ENCODE data around the gene ADA. TPM values are rescaled to one million over a fixed set of nuclear protein-coding genes. Genes with fewer than 3 reads are reported as not detected.

The ADA gene
- total and polyA plus RNA-seq, 9 of the 15 experiments (the other 6 are each of a cell fraction or from before 2014, with no cell fraction given), result 2.4 to 26.1 (median 5.3) TPM

DNA sequence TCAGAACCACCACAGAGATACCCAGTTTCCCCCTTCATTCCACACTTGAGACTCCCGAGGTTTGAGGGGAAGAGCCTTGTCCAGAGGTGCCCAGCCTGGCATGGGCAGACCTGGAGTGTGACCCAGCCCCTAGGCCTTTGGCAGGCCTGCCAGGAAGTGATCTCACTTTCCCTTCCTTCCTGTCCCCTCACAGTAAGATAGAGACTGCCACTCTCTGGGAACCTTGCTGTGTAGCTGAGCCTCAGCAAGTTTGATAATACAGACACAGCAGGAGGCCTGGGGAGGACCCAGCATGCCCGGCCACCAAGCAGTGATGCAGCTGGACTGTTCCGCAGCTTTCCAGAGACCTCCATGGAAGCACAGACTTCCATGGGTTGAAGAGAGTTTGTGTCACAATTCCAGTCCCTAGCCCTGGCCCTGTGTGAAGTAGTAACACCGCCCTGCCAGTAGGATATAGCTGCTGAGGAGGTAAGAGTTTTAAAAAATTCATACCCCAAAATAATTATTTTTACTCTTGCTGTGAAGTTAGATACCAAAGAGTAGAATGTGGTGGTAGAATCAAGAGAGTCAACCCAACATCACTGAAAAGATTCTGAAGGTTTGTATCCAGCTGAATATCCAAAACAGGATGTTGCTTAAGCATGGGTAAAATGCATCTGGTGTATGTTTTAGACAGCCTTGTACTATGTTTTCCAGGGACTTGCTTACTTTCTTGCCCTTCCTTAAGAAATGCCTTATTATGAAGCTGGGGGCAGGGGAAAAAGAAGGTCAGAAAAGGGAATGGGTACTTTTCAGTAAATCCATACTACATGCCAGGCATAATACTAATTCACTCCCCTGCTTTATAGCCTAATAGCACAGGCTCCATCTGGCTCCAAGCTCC is 52.8 kb downstream of the ADA start (continued):
- TF ChIP-seq, protein P1, sequence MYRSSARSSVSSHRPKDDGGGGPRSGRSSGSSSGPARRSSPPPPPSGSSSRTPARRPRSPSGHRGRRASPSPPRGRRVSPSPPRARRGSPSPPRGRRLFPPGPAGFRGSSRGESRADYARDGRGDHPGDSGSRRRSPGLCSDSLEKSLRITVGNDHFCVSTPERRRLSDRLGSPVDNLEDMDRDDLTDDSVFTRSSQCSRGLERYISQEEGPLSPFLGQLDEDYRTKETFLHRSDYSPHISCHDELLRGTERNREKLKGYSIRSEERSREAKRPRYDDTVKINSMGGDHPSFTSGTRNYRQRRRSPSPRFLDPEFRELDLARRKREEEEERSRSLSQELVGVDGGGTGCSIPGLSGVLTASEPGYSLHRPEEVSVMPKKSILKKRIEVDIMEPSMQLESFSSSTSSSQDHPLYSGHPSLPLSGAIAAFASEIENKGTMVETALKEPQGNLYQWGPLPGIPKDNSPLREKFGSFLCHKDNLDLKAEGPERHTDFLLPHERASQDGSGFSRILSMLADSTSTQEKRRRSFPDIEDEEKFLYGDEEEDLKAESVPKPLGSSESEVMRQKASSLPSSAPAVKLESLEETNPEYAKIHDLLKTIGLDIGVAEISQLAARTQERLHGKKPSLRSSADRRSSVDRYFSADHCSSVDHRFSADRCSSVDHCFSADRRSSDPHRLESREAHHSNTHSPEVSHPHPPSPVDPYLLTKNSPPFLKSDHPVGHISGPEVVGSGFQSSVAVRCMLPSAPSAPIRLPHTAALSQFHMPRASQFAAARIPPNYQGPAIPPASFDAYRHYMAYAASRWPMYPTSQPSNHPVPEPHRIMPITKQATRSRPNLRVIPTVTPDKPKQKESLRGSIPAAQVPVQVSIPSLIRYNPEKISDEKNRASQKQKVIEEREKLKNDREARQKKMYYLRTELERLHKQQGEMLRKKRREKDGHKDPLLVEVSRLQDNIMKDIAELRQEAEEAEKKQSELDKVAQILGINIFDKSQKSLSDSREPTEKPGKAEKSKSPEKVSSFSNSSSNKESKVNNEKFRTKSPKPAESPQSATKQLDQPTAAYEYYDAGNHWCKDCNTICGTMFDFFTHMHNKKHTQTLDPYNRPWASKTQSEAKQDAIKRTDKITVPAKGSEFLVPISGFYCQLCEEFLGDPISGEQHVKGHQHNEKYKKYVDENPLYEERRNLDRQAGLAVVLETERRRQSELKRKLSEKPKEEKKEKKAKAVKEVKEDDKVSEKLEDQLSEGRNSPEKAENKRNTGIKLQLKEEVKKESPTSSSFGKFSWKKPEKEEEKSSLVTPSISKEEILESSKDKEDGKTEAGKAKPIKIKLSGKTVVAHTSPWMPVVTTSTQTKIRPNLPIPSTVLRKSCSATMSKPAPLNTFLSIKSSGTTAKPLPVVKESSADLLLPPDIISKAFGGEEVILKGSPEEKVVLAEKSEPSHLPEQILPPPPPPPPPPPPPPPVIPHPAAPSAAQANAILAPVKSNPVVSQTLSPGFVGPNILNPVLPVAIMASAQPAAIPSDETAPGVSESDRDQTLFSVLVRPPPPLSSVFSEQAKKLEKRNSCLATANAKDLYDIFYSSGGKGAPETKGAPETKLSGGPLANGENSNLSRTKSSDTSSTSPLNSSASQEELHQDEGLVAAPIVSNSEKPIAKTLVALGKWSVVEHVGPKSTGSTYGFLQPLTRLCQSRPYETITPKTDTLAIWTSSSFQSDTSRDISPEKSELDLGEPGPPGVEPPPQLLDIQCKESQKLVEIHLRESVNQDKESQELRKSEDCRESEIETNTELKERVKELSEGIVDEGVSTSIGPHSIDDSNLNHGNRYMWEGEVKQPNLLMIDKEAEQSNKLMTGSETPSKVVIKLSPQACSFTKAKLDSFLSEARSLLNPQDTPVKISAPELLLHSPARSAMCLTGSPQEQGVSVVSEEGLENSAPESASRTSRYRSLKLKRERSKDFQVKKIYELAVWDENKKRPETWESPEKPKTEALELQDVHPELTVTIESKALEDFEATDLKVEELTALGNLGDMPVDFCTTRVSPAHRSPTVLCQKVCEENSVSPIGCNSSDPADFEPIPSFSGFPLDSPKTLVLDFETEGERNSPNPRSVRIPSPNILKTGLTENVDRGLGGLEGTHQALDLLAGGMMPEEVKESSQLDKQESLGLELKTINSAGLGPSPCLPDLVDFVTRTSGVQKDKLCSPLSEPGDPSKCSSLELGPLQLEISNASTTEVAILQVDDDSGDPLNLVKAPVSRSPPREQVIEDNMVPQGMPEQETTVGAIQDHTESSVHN (IDR thresholded peaks at IDR 0.05; ENCODE audit: borderline replicate concordance in 1 of 2, low read depth in 1 of 2), result no peak
- TF ChIP-seq NR2C2 (CRISPR knock-in tag; IDR thresholded peaks at IDR 0.05), result no peak
- no peak for TF ChIP-seq NR2C2 (tag; IDR thresholded peaks at IDR 0.05)
- TF ChIP-seq SRSF1 (IDR thresholded peaks at IDR 0.05; ENCODE audit: low read depth, low read length), result no peak
- no peak for TF ChIP-seq ERF (CRISPR knock-in tag; IDR thresholded peaks at IDR 0.05)
- no peak for TF ChIP-seq TAF9B (IDR thresholded peaks at IDR 0.05; ENCODE audit: partially characterized antibody)
- no peak for TF ChIP-seq FOXK2 (conservative IDR thresholded peaks at IDR 0.05 in 1 of 2, IDR thresholded peaks at IDR 0.05 in 1 of 2; ENCODE audit: low read depth in 2 of 2)
- no peak; a peak in 1 of 4 replicates for TF ChIP-seq RAD21 (CRISPR knock-in tag; conservative IDR thresholded peaks at IDR 0.05 in 1 of 2, IDR thresholded peaks at IDR 0.05 in 1 of 2)
- no peak for TF ChIP-seq FOS (IDR thresholded peaks at IDR 0.05; ENCODE audit: extremely low read depth, insufficient read length)
- no peak for TF ChIP-seq ZNF324 (CRISPR knock-in tag; IDR thresholded peaks at IDR 0.05)
- TF ChIP-seq ZNF444 (CRISPR knock-in tag; IDR thresholded peaks at IDR 0.05), result no peak
- TF ChIP-seq HEY1 (CRISPR knock-in tag; IDR thresholded peaks at IDR 0.05; ENCODE audit: borderline replicate concordance), result no peak
- TF ChIP-seq ZNF232 (CRISPR knock-in tag; IDR thresholded peaks at IDR 0.05), result no peak
- no peak for TF ChIP-seq KLF6 (CRISPR knock-in tag; IDR thresholded peaks at IDR 0.05; ENCODE audit: borderline replicate concordance)
- TF ChIP-seq KAT7 (CRISPR knock-in tag; IDR thresholded peaks at IDR 0.05; ENCODE audit: borderline replicate concordance), result no peak
- no peak for TF ChIP-seq ADNP (tag; IDR thresholded peaks at IDR 0.05)
